HG02973 (cell line): ENCODE measurements around the gene CD200R1L.
"Not testable (repeated sequence)": the region's sequence is repeated elsewhere in the genome, so short reads cannot be mapped to it uniquely, and the experiment has no call there.

Source experiments
- ATAC-seq: cut with Tn5 transposase; IDR thresholded peaks from one replicate; pipeline ENCODE4 v1.9.1; 2021; ENCODE audit warnings: moderate library complexity; ENCODE audit not compliant: unreplicated experiment

The CD200R1L gene, protein sequence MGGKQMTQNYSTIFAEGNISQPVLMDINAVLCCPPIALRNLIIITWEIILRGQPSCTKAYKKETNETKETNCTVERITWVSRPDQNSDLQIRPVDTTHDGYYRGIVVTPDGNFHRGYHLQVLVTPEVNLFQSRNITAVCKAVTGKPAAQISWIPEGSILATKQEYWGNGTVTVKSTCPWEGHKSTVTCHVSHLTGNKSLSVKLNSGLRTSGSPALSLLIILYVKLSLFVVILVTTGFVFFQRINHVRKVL

DNA sequence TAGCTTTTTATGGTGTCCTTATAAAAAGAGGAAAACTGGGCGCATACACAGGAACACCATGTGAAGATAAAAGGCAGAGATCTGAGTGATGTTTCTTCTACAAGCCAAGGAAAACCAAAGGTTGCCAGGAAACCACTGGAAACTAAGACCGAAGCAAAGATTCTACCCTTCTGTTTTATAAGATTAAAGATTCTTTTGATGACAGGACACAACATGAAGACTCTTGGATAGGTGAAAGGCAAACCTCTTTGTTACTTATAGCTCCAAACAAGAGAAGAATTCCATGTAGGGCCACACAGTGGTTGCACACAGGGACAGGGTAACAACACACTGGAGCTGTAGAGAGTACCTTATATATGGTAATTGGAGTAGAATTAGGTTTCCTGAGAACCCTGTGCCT, at the start of gene CD200R1L:
Gene CD200R1L, minus strand, starts transcription at position 101 of the 400 bp plus-strand sequence. CDS start 17,497 bp downstream, outside the sequence.
- ATAC-seq, result no peak

DNA sequence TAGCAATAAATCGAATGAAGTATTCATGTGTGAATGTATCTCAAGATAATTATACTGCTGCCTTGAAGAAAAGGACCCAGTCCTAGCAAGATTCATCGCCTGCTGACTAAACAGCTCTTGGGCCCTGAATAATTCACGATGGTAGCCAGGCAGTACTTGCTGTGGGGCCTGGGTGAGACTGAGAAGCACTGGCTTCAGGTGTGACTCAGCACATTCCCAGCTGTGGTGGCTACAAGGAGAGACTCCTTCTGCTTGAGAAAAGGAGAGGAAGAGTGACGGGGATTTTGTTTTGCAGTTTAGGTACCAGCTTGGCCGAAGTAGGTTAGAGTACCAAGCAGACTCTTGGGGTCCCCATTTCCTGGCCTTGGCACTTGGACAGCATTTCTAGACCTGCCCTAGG, 47.6 kb upstream of the CD200R1L start:
- ATAC-seq, result no peak

- ATAC-seq, result no peak
These were observed 42.7 kb upstream of the CD200R1L start for GRCh38 chr3:112889357-112889756.

- no peak for ATAC-seq
These were observed 41.9 kb upstream of the CD200R1L start for GRCh38 chr3:112888381-112889085.

DNA sequence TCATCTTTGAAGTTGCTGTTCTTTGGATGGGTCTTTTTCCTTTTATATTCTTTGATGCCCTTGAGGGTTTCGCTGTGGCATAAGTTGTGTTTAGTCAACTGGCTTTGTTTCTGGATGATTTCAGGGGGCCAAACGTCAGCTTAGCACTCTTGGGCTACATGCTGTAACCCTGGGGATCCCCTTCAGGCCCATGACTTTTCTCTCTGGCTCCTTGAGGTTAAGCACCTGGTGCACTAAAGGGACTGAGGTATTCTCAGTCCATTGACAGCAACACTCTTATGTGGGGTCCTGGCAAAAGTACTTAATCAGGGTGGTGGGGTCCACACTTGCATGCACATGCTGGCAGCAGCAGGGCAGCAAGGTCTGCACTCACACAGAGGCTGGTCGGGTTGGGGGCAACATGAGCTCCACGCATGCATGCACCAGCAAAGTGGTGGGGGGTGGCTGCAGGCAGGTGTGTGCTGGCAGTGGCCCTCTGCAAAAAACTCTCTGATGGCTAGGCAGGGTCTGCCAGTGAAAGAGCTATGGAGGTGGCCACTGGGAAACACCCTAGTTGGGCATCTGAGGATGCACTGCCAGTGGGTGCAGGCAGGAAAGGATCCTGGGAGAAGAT, 38.1 kb upstream of the CD200R1L start:
- no peak for ATAC-seq

GRCh38 chr3:112881891-112882290, 35.2 kb upstream of the CD200R1L start:
- ATAC-seq, result no peak

GRCh38 chr3:112875561-112875960, 28.9 kb upstream of the CD200R1L start:
- ATAC-seq, result no peak

DNA sequence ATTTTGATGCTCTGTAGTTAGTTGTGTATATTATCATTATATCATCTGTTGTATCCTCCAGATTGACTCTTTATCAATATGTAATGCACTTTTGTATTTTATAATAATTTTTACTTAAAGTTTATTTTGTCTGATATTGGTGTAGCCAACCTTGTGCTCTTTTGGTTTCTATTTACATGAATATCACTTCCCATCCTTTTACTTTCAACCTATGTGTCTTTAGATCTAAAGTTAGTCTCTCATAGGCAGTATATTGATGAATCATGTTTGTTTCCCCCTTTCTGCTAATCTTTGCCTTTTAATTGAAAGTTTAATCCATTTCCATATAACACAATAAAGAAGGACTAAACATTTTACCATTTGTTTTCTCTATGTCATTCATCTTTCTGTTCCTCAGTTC, 28.1 kb upstream of the CD200R1L start:
- no peak for ATAC-seq

GRCh38 chr3:112873632-112874031, 27.0 kb upstream of the CD200R1L start:
- ATAC-seq, result peak; percentile 51

DNA sequence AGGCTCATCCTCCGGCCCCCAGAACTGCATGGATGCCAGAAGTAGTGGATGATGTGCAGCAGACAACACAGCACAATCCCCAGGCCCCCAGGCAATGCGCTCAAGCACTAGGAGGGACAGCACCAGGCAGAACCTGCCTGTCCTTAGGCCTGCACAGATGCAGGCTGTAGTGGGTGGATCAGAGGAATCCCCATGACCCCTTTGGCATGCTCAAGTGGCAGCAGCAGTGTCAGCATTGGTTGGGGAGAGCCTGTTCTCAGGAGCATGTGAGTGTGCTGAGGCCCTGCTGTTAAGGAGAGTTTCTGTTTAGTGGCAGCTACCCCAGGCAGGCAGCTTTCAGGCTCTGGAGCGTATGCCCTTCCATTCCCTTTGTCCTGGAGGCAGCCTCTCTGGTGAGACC, 25.1 kb upstream of the CD200R1L start:
- no peak for ATAC-seq

- no peak for ATAC-seq
These were observed 19.1 kb upstream of the CD200R1L start for GRCh38 chr3:112865757-112866156.

- no peak for ATAC-seq
These were observed 14.2 kb upstream of the CD200R1L start for GRCh38 chr3:112860898-112861297.

- no peak for ATAC-seq
These were observed 11.9 kb upstream of the CD200R1L start for GRCh38 chr3:112858410-112859069.

DNA sequence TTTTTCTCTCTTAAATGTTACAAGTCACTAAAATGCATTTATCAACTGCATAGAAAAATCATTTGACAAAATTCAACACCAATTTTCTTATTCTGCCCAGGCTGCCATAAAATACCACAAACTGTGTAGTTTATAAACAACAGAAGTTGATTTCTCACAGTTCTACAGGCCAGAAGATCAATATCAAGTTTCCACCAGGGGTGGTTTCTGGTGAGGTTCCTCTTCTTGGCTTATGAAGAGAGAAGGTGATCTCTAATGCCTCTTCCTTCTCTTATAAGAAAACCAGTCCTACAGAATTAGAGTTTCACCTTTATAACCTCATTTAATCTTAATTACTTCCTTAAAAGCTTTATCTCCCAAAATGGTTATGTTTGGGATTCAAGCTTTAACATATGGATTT, 10.9 kb upstream of the CD200R1L start:
- no peak for ATAC-seq

DNA sequence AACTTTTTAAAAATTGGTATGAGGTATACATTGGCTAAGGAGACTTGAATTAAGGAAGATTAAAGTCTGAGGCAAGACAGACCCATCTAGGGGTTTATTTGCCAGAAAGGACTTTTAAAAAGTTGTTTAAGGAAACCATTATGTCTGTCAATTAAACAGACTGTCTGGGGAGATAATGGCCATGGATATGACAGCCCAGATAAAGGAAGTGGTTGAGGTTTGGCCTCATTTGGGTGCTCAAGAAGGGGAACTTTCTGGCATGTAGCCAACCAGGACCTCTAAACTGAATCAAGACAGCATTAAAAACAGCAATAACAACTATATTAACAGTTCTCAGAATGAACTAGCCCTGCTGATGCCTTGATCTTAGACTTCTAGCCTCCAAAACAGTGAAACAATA, 9.9 kb upstream of the CD200R1L start:
- no peak for ATAC-seq

DNA sequence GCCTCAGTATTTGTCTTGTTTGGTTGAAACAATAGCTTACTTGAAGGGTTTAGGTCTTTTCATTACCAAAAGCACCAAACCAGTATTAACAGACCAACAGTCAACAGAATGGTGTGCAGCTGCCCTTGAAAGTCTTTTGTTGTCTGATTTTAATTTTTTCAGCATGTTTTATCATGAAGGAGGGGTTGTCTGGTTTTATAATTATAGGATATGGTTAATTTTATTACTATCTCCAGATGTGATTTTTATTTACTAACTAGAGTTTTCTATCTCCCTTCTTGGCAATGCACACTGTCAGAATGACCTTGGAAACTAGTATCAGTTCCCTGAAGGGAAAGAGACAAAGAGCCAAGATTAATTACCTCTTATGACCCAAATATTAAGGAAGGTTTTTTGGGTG, 9.2 kb upstream of the CD200R1L start:
- no peak for ATAC-seq

GRCh38 chr3:112855074-112855473, 8.4 kb upstream of the CD200R1L start:
- not testable (repeated sequence) for ATAC-seq

GRCh38 chr3:112848196-112848595, 1.5 kb upstream of the CD200R1L start:
- no peak for ATAC-seq

DNA sequence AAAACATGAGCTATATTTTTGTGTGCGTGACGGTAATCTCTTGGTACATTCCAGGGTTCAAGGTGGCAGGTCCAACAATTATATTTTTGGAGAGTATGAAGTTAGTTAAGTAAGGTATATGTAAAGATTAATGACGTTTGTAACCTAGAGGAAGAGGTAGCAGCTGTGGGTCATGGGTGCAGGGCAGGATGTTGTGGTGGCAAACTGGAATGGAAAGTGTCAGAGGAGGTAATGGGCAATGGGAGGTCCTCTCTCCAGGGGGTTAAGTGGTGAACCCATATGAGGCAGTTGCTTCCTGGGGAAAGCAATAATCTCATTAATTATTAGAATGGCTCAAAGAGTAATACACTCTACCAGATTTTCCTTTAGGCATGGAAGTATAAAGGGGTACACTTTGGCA, 1.0 kb upstream of the CD200R1L start:
- ATAC-seq, result peak; percentile 67

DNA sequence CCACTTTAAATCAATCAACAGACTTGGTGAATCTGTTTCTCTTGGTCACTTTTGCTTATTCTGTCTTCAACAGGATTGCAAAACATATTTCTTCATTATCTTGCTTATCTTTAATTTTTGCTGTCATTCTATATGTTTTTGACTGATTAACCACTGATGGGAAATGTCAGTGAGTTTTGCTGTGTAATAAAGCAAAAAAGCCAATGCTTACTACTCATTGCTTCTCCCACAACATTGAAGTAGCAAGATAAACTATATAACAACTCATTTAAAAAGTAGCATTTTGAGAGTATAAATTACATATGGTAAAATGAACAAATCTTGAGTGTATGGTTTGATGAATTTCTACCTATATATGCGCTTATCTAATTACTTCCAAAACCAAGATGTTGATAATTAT, 892 bp downstream of the CD200R1L start:
- ATAC-seq, result no peak

- ATAC-seq, result no peak
These were observed 17.6 kb downstream of the CD200R1L start for GRCh38 chr3:112829046-112829445.
